Fibroblast of lung (primary cell): ENCODE data around the gene S100A12.

Source experiments
- EZH2 ChIP-seq: IDR thresholded peaks from 2 replicates; pipeline ENCODE4 v1.5.1; 2012; ENCODE audit warnings: low read length, control low read depth, mild to moderate bottlenecking; ENCODE audit errors: missing control alignments
- TF ChIP-seq, protein P1 (sequence below), 2 donors: IDR thresholded peaks in 1 of 2; conservative IDR thresholded peaks in 1 of 2; 1 replicate in 1 of 2; 2 replicates in 1 of 2; pipeline ENCODE4 v1.5.1; 2011 to 2012; ENCODE audit warnings: low read length in 2 of 2, control low read depth in 1 of 2, inconsistent platforms in 1 of 2, low read depth in 1 of 2, mild to moderate bottlenecking in 1 of 2

DNA sequence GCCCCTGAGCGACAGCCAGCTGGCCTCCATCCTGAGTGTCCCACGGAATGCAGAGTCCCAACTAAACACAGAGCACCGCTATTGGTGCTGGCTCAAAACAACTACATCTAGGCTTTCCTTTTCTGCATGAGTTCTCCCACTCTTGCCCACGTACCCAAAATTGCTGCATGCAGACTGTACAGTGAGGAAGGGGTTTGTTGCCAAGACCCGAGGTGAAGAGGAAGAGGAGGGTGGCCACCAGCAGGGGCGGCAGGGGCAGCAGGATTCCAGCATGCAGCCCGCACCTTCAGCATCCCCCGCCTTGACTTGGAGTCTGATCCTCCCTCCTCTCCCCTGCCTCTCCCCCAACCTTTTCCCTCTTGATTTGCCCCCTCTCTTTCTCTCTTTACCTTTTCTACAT lies 9.7 kb downstream of the S100A12 start:
- TF ChIP-seq, protein P1, sequence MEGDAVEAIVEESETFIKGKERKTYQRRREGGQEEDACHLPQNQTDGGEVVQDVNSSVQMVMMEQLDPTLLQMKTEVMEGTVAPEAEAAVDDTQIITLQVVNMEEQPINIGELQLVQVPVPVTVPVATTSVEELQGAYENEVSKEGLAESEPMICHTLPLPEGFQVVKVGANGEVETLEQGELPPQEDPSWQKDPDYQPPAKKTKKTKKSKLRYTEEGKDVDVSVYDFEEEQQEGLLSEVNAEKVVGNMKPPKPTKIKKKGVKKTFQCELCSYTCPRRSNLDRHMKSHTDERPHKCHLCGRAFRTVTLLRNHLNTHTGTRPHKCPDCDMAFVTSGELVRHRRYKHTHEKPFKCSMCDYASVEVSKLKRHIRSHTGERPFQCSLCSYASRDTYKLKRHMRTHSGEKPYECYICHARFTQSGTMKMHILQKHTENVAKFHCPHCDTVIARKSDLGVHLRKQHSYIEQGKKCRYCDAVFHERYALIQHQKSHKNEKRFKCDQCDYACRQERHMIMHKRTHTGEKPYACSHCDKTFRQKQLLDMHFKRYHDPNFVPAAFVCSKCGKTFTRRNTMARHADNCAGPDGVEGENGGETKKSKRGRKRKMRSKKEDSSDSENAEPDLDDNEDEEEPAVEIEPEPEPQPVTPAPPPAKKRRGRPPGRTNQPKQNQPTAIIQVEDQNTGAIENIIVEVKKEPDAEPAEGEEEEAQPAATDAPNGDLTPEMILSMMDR (conservative IDR thresholded peaks at IDR 0.05 in 1 of 2, IDR thresholded peaks at IDR 0.05 in 1 of 2; ENCODE audit: low read depth in 1 of 2, low read length in 2 of 2): no peak
- no peak for TF ChIP-seq EZH2
